Measurements from ENCODE around the gene NRP1.
"Not testable (repeated sequence)": the region's sequence is repeated elsewhere in the genome, so short reads cannot be mapped to it uniquely, and the experiment has no call there.

Gene NRP1

DNA sequence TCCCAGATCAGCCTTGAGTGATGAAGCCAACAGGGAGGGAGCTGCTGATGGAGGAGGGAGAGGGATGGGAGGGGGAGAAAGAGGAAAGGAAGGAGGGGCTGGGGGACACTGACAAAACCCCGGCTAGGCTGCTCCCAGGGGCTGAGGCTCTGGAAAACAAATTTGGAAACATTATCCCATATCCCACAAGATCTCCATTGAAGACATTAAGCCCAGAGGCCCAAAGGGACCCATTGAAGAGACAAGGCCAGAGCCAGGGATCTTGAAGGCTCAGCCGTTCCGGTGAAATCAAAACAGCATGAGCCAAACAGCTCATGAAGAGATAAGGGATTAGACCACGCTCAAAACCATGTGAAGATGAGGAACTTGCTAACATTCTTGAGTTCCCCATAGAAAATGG, 192.2 kb downstream of the NRP1 start:
- TF ChIP-seq, protein P1, sequence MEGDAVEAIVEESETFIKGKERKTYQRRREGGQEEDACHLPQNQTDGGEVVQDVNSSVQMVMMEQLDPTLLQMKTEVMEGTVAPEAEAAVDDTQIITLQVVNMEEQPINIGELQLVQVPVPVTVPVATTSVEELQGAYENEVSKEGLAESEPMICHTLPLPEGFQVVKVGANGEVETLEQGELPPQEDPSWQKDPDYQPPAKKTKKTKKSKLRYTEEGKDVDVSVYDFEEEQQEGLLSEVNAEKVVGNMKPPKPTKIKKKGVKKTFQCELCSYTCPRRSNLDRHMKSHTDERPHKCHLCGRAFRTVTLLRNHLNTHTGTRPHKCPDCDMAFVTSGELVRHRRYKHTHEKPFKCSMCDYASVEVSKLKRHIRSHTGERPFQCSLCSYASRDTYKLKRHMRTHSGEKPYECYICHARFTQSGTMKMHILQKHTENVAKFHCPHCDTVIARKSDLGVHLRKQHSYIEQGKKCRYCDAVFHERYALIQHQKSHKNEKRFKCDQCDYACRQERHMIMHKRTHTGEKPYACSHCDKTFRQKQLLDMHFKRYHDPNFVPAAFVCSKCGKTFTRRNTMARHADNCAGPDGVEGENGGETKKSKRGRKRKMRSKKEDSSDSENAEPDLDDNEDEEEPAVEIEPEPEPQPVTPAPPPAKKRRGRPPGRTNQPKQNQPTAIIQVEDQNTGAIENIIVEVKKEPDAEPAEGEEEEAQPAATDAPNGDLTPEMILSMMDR (IDR thresholded peaks at IDR 0.05; ENCODE audit: borderline replicate concordance, control extremely low read depth, extremely low read depth, insufficient read depth, missing control alignments): no peak
- in situ Hi-C loops (cut with MboI; ENCODE audit: low sequenced_read_pairs, unreplicated experiment): no loop called here
- DNase-seq (ENCODE audit: low spot score): no peak

DNA sequence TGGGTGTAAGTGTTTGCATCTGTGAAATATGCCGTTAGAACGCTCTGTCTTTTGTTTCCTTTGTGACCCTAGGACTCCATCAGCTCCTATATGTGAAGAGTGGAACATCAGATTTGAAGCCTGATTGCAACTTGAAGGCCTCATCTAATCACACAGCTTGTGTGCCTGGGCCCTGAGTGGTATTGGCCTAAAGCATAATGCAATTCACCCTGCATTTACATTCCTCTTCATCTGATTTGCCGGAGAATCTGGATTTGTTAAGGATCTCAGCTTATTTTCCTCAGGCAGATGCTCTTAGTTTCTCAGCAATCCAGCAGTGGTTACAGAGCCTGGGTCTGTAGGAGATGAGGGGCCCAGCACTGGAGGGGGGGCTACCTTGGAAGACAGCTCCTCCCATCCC, 193.2 kb downstream of the NRP1 start:
- TF ChIP-seq, protein P1 (IDR thresholded peaks at IDR 0.05; ENCODE audit: borderline replicate concordance, control extremely low read depth, extremely low read depth, insufficient read depth, missing control alignments): no peak
- in situ Hi-C loops (cut with MboI; ENCODE audit: low sequenced_read_pairs, unreplicated experiment): no loop called here
- DNase-seq (ENCODE audit: low spot score): no peak

DNA sequence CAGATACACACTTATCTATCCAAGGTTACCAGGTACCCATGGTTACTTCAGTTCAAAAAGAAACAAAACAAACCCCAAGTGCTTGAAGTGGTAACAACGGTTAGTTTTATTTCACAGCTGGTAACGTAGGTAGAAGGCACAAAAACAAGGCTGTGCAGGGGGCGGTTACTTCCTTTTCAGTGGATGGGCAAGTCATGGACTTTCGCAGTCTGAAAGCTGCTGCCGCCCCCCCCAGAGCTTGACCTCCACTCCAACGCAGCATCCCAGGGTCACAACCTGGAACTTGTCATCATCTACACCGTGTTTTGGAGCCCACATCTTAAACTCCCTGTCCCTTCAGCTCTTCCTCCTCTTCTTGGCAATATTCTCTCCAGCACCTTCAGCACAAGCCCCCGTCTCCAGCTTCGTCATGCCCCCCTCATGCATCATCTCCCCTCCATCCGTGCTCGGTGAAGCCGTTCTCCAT, 195.3 kb downstream of the NRP1 start:
- no peak for DNase-seq (ENCODE audit: low spot score)
- in situ Hi-C loops (cut with MboI; ENCODE audit: low sequenced_read_pairs, unreplicated experiment): no loop called here
- TF ChIP-seq, protein P1 (IDR thresholded peaks at IDR 0.05; ENCODE audit: borderline replicate concordance, control extremely low read depth, extremely low read depth, insufficient read depth, missing control alignments): no peak

DNA sequence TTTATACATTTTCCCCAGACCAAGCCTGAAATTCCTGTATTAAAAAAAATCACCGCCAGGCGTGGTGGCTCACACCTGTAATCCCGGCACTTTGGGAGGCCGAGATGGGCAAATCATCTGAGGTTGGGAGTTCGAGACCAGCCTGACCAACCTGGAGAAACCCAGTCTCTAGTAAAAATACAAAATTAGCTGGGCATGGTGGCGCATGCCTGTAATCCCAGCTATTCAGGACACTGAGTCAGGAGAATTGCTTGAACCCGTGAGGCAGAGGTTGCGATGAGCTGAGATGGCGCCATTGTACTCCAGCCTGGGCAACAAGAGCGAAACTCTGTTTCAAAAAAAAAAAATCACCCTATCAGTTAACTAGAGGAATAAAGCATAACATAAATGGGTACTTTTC, 195.8 kb downstream of the NRP1 start:
- DNase-seq (ENCODE audit: low spot score); in situ Hi-C loops (cut with MboI; ENCODE audit: low sequenced_read_pairs, unreplicated experiment): not testable (repeated sequence)

DNA sequence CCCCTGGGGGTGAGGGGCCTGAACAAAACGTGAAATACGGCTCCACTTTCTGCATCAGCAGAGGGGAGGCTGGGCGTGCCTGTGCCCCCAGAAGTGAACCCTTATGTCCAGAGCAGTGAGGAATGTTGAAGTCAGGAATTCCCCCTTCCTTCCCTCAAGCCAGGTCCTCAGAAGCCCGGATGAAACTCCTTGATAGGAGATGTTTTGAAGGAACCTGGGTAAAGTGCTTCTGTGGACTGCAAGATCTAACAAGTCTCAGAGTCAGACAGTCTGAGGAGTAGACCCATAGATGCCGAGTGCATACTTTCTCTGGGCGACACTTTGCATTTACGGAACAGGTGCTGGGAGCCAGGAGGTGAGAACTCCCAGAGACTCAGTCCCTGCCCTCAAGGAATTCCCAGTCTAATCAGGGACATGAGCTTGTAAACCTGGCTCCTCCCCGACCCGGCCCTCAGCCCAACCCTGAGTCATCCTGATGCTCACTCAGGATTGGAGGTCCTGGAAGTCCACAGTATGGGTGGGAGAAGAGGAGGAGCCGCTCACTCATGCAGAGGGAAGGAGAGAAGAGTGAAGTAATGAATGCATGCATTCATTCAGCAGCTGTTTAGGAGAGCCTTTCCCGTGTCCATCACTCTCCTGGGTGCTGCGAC, 197.0 kb downstream of the NRP1 start:
- in situ Hi-C loops (cut with MboI; ENCODE audit: low sequenced_read_pairs, unreplicated experiment): no loop called here
- TF ChIP-seq, protein P1 (IDR thresholded peaks at IDR 0.05; ENCODE audit: borderline replicate concordance, control extremely low read depth, extremely low read depth, insufficient read depth, missing control alignments): no peak
- DNase-seq (ENCODE audit: low spot score): no peak

- DNase-seq (ENCODE audit: low spot score): no peak
- in situ Hi-C loops (cut with MboI; ENCODE audit: low sequenced_read_pairs, unreplicated experiment): no loop called here
- TF ChIP-seq, protein P1 (IDR thresholded peaks at IDR 0.05; ENCODE audit: borderline replicate concordance, control extremely low read depth, extremely low read depth, insufficient read depth, missing control alignments): no peak
Measured at GRCh38 chr10:33136781-33137180, 197.7 kb downstream of the NRP1 start.

GRCh38 chr10:33136271-33136670, 198.2 kb downstream of the NRP1 start:
- no peak for DNase-seq (ENCODE audit: low spot score)
- TF ChIP-seq, protein P1 (IDR thresholded peaks at IDR 0.05; ENCODE audit: borderline replicate concordance, control extremely low read depth, extremely low read depth, insufficient read depth, missing control alignments): no peak
- in situ Hi-C loops (cut with MboI; ENCODE audit: low sequenced_read_pairs, unreplicated experiment): no loop called here

Measured in GM13976 (cell line).